Activated T-helper 2 cell treated with anti-CD3 and anti-CD28 coated beads, Interferon-gamma antibody, Interleukin-2, Interleukin-4, amounts not matched to agents 10 μg/mL and 5 μg/mL and 100 μg/mL, durations not matched to agents 14 hours and 24 hours and 36 hours (primary cell): ENCODE data around the gene PLCG1. TPM values are rescaled to one million over a fixed set of nuclear protein-coding genes. Genes with fewer than 3 reads are reported as not detected.

Experiments used
- DNase-seq: peaks from one replicate; pipeline ENCODE4 v3.0.0; 2021; ENCODE audit warnings: low spot score
- H3K27ac Mint-ChIP-seq: one replicate; pipeline ENCODE4 v1.8.0; 2021; ENCODE audit warnings: mixed read lengths
- H3K27me3 Mint-ChIP-seq: one replicate; pipeline ENCODE4 v1.8.0; 2021; ENCODE audit warnings: low read depth, mixed read lengths
- H3K36me3 Mint-ChIP-seq: one replicate; pipeline ENCODE4 v1.8.0; 2021; ENCODE audit warnings: low read depth, mixed read lengths
- H3K4me1 Mint-ChIP-seq: one replicate; pipeline ENCODE4 v1.8.0; 2021; ENCODE audit warnings: low read depth, mixed read lengths
- H3K4me3 Mint-ChIP-seq: one replicate; pipeline ENCODE4 v1.8.0; 2021; ENCODE audit warnings: low read depth, mild to moderate bottlenecking, moderate library complexity, mixed read lengths
- H3K9me3 Mint-ChIP-seq: one replicate; pipeline ENCODE4 v1.8.0; 2021; ENCODE audit warnings: mixed read lengths
- intact Hi-C: fragments of 100-400 bp; cut with micrococcal nuclease; formaldehyde crosslinking; loops from one replicate; pipeline ENCODE4 v1.15.1; 2023
- total RNA-seq: library from RNA; stranded (reverse); gene quantifications from 2 replicates; pipeline ENCODE4 v1.2.3, GENCODE V29; 2022

PLCG1 gene
- total RNA-seq, 1 donor from 2014 or later, result 187 TPM

- Mint-ChIP-seq H3K4me3 (no peak overlapping the region), H3K36me3 (peaks cover 33% of the 10 kb centered on the region), H3K4me1 (peaks cover 86% of the 10 kb centered on the region), H3K27me3 (no peaks in the 10 kb centered on the region), H3K9me3 (no peaks in the 10 kb centered on the region), H3K27ac (peak overlapping the region; percentile 68)
- DNase-seq, result no peak
- intact Hi-C loops, result no loop called here
These were observed 14.9 kb downstream of the PLCG1 start for GRCh38 chr20:41152108-41152757.

DNA sequence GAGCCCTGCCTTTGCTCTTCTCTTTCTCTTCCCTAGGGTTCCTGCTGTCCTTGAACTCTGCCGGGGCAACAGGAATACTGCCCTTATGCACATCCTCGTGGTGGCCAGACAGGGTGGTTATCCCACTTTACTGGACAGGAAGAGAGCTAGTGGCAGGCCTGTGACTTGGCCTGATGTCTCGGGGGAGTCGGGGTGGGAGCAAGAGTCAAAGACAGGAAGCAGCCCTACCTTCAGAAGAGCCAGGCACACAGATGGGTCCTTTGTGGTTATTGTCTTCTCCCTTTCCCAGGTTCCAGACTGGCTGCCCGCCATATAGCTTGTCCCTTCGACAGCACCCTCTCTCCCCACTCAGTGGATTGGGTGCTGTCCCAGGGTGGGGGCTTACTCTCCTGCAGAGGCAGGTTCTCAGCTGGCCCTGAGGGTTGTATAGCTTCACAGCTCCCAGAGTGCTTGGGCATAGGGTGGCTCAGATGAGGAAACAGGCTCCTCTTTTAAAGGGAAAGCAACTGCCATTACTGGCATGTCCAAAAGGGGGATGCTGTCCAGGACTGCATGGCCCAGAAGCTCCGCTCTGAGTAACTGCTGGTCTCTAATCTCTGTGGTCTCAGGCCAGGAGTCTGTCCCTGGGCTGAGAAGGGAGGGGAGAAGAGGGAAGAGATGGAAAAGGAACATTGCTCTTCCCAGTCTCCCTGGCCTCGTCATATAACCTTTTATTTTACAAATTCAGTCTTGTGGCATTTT lies 17.3 kb downstream of the PLCG1 start:
- H3K27me3 Mint-ChIP-seq, result no peaks in the 10 kb centered on the region
- peaks cover 91% of the 10 kb centered on the region for H3K4me1 Mint-ChIP-seq
- H3K9me3 Mint-ChIP-seq, result no peaks in the 10 kb centered on the region
- peak overlapping the region; percentile 43 for H3K4me3 Mint-ChIP-seq
- intact Hi-C loops, result loop anchor here (5.0 kb wide), 1 partner anchor 107 kb away; no protein-coding TSS in a partner anchor
- peaks cover 31% of the 10 kb centered on the region for H3K36me3 Mint-ChIP-seq
- no peak for DNase-seq
- H3K27ac Mint-ChIP-seq, result peak overlapping the region; percentile 73

DNA sequence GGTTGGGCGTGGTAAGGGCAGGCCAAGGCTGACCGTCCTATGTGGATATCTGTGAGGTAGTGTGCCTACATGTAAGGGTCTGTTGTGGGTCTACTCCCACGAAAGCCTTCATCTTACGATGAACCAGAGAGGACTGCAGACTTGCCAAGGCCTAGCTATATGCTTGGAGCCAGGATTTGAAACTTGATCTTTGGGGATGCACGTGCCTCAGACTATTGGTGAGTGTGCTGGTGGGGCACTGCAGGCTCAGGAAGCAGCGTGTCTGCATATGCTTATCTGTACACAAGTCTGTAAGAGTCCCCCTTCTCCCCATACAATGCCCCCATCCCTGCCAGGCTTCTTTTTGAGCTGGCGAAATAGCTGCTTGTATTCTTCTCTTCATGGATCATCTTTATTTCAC lies 17.9 kb downstream of the PLCG1 start:
- Mint-ChIP-seq H3K36me3 (peaks cover 36% of the 10 kb centered on the region), H3K27me3 (no peaks in the 10 kb centered on the region), H3K27ac (peak overlapping the region; percentile 60), H3K4me3 (no peak overlapping the region), H3K9me3 (no peaks in the 10 kb centered on the region), H3K4me1 (peaks cover 94% of the 10 kb centered on the region)
- no peak for DNase-seq
- intact Hi-C loops, result loop anchor here (5.0 kb wide), 1 partner anchor 108 kb away; no protein-coding TSS in a partner anchor

- Mint-ChIP-seq H3K4me1 (peaks cover 80% of the 10 kb centered on the region), H3K9me3 (no peaks in the 10 kb centered on the region), H3K27me3 (no peaks in the 10 kb centered on the region), H3K36me3 (peaks cover 57% of the 10 kb centered on the region), H3K4me3 (peak overlapping the region; percentile 79), H3K27ac (peak overlapping the region; percentile 93)
- no peak for DNase-seq
- intact Hi-C loops, result loop anchor here (5.0 kb wide), 1 partner anchor 111 kb away; no protein-coding TSS in a partner anchor
These were observed 20.8 kb downstream of the PLCG1 start for GRCh38 chr20:41158082-41158625.

DNA sequence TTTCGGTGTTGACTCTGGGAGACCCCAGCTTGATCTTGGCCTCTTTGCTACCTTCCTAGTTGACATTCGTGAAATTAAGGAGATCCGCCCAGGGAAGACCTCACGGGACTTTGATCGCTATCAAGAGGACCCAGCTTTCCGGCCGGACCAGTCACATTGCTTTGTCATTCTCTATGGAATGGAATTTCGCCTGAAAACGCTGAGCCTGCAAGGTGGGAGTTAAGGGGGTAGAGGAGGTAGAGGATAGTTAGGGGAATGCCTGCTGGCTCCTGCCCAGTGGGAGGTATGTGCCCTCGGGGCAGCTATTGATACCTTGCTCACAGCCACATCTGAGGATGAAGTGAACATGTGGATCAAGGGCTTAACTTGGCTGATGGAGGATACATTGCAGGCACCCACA lies 22.2 kb downstream of the PLCG1 start:
- no peak for DNase-seq
- H3K4me3 Mint-ChIP-seq, result no peak overlapping the region
- H3K27ac Mint-ChIP-seq, result peak overlapping the region; percentile 44
- peaks cover 71% of the 10 kb centered on the region for H3K4me1 Mint-ChIP-seq
- H3K36me3 Mint-ChIP-seq, result peaks cover 63% of the 10 kb centered on the region
- no peaks in the 10 kb centered on the region for H3K27me3 Mint-ChIP-seq
- H3K9me3 Mint-ChIP-seq, result no peaks in the 10 kb centered on the region
- intact Hi-C loops, result loop anchor here (5.0 kb wide), 1 partner anchor 112 kb away; no protein-coding TSS in a partner anchor

DNA sequence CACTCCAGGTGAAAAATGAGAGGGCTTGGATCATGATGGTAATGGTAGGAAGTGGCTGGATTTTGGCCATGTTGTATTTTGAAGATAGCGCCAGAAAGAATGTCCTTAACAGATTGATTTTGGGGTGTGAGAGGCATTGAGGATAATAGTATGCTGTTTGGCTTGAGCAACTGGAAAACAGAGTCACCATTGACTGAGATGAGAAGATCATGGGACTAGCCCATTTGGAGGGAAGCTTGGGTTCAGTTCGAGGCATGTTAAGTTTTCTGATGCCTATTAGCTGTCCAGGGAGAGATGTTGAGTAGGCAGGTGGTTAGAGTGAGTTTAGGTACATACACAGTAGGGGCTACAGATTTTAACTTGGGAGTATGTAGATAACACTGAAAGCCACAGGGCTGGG lies 23.3 kb downstream of the PLCG1 start:
- Mint-ChIP-seq H3K27ac (peak overlapping the region; percentile 69), H3K36me3 (peaks cover 65% of the 10 kb centered on the region), H3K27me3 (no peaks in the 10 kb centered on the region), H3K4me1 (peaks cover 61% of the 10 kb centered on the region), H3K9me3 (no peaks in the 10 kb centered on the region), H3K4me3 (no peak overlapping the region)
- DNase-seq, result no peak
- intact Hi-C loops, result no loop called here

- no peak overlapping the region for H3K4me3 Mint-ChIP-seq
- peaks cover 55% of the 10 kb centered on the region for H3K4me1 Mint-ChIP-seq
- no peaks in the 10 kb centered on the region for H3K27me3 Mint-ChIP-seq
- peak overlapping the region; percentile 18 for H3K27ac Mint-ChIP-seq
- intact Hi-C loops, result no loop called here
- no peak for DNase-seq
- no peaks in the 10 kb centered on the region for H3K9me3 Mint-ChIP-seq
- H3K36me3 Mint-ChIP-seq, result peaks cover 76% of the 10 kb centered on the region
These were observed 24.5 kb downstream of the PLCG1 start for GRCh38 chr20:41161886-41162285.

GRCh38 chr20:41162396-41162795 lies 25.1 kb downstream of the PLCG1 start:
- Mint-ChIP-seq H3K4me1 (peaks cover 55% of the 10 kb centered on the region), H3K27me3 (no peaks in the 10 kb centered on the region), H3K36me3 (peaks cover 81% of the 10 kb centered on the region), H3K4me3 (no peak overlapping the region), H3K27ac (no peak overlapping the region), H3K9me3 (no peaks in the 10 kb centered on the region)
- intact Hi-C loops, result no loop called here
- DNase-seq, result no peak

DNA sequence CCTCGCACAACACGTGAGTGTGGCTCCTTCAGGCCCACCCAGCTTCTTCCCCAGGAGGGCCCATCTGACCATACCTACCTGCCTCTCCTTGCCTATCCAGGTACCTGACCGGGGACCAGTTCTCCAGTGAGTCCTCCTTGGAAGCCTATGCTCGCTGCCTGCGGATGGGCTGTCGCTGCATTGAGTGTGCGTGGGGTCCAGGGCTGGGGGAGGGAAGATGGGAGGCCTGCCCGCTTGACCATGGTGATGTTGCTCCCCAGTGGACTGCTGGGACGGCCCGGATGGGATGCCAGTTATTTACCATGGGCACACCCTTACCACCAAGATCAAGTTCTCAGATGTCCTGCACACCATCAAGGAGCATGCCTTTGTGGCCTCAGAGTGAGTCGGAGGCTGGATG lies 26.5 kb downstream of the PLCG1 start:
- peaks cover 81% of the 10 kb centered on the region for H3K36me3 Mint-ChIP-seq
- H3K27me3 Mint-ChIP-seq, result no peaks in the 10 kb centered on the region
- intact Hi-C loops, result no loop called here
- no peak overlapping the region for H3K4me3 Mint-ChIP-seq
- H3K9me3 Mint-ChIP-seq, result no peaks in the 10 kb centered on the region
- H3K4me1 Mint-ChIP-seq, result peaks cover 44% of the 10 kb centered on the region
- DNase-seq, result no peak
- no peak overlapping the region for H3K27ac Mint-ChIP-seq

- Mint-ChIP-seq H3K4me3 (no peak overlapping the region), H3K27ac (no peak overlapping the region), H3K9me3 (no peaks in the 10 kb centered on the region), H3K36me3 (peaks cover 85% of the 10 kb centered on the region), H3K4me1 (peaks cover 29% of the 10 kb centered on the region), H3K27me3 (no peaks in the 10 kb centered on the region)
- no peak for DNase-seq
- intact Hi-C loops, result no loop called here
These were observed 27.9 kb downstream of the PLCG1 start for GRCh38 chr20:41165001-41165882.

- DNase-seq, result no peak
- Mint-ChIP-seq H3K27me3 (no peaks in the 10 kb centered on the region), H3K4me1 (peaks cover 20% of the 10 kb centered on the region), H3K9me3 (no peaks in the 10 kb centered on the region), H3K4me3 (no peak overlapping the region), H3K27ac (peak overlapping the region; percentile 10), H3K36me3 (peaks cover 86% of the 10 kb centered on the region)
- intact Hi-C loops, result no loop called here
These were observed 29.1 kb downstream of the PLCG1 start for GRCh38 chr20:41166201-41167117.

DNA sequence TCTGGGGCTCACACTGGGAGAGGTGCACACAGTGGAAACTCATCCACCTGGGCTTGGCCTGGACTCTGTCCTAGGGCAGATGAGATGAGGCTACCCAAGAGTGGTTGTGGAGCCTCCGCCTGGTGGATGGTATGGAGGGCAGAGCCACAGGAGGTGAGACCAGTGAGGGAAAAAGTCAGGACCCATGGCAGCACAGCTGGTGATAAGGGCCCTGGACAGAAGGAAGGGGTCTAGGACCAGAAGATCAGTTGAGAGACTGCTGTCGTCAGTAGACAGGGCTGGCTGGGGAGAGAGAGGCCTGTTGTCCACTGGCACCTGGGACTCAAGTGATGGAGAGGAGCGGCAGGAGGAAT lies 29.8 kb downstream of the PLCG1 start:
- no peaks in the 10 kb centered on the region for H3K9me3 Mint-ChIP-seq
- no peak for DNase-seq
- H3K4me1 Mint-ChIP-seq, result peaks cover 17% of the 10 kb centered on the region
- intact Hi-C loops, result no loop called here
- H3K27ac Mint-ChIP-seq, result peak overlapping the region; percentile 10
- no peak overlapping the region for H3K4me3 Mint-ChIP-seq
- H3K27me3 Mint-ChIP-seq, result no peaks in the 10 kb centered on the region
- peaks cover 86% of the 10 kb centered on the region for H3K36me3 Mint-ChIP-seq
